ENCODE results near the gene CCM2. TPM values are rescaled to one million over a fixed set of nuclear protein-coding genes. Genes with fewer than 3 reads are reported as not detected.

Gene CCM2
- total and polyA plus RNA-seq, 2 of the 8 experiments (the other 6 are each of a cell fraction or from before 2014, with no cell fraction given) = 31.6 to 41.2 TPM

DNA sequence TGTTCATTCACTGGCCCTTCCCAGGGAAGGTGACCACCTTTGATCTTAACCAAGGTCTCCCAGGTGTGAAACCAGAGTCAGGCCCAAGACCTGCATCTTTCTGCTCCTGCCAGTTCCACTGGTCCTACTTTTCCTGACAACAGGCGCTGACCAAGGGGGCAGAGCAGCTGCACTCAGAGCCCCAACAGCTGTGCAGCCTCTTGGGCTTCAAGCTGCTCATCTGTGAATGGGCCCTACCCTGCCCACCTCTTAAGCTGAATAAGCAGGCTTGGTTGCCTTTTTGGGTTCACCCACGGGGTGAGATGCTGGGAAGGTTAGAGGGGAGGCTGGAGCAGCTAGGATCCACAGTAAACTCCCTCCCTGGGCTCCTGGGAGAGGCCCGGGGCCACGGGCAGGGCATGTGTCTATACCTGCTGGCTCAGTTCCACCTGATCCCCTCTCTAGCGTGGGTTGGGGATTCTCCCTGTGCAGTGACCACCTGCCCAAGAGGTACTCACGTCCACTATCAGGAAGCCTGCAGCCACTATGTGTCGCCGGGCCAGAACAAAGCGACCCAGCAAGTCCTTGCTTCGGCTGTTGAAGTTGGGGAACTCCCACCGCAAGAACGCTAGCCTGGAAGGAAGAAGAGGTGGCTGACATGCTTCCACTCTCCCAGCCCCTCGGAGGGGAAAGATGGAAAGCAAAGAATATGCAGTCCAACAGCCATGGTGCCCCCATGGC is 100.9 kb downstream of the CCM2 start:
- Histone ChIP-seq H4K91ac (replicated peaks; ENCODE audit: insufficient read length, low read length) (no peak overlapping the region), H3K79me1 (ENCODE audit: low read depth, low read length) (peaks cover 3% of the 10 kb centered on the region), H3K4me3 (ENCODE audit: extremely low read depth in 1 of 4, insufficient read depth in 2 of 4, low read depth in 3 of 4, low read length in 4 of 4) (no peak overlapping the region), H3K79me2 (ENCODE audit: control insufficient read depth in 1 of 2, insufficient read depth in 2 of 2, low read length in 2 of 2) (no peaks in the 10 kb centered on the region), H2AFZ (ENCODE audit: low read length) (no peak overlapping the region), H3K27me3 (replicated peaks in 1 of 4; ENCODE audit: control insufficient read depth in 3 of 4, extremely low read depth in 1 of 4, insufficient read depth in 3 of 4, low read length in 3 of 4) (no peaks in the 10 kb centered on the region), H3K23ac (ENCODE audit: insufficient read length) (no peak overlapping the region), H2BK15ac (ENCODE audit: low read length) (no peak overlapping the region), H3K4me2 (ENCODE audit: insufficient read depth in 1 of 2, low read depth in 2 of 2, low read length in 2 of 2) (no peak overlapping the region), H2BK20ac (ENCODE audit: low read length) (no peak overlapping the region), H4K5ac (ENCODE audit: insufficient read length, low read depth, low read length) (no peak overlapping the region), H3K36me3 (ENCODE audit: control insufficient read depth in 2 of 4, insufficient read depth in 4 of 4, low read length in 3 of 4) (peaks cover 49 to 71% (median 64%) of the 10 kb centered on the region in 4 experiments), H2BK12ac (ENCODE audit: low read depth, low read length) (no peak overlapping the region), H2AK5ac (ENCODE audit: low read depth, low read length) (no peak overlapping the region), H4K8ac (ENCODE audit: extremely low read depth, insufficient read depth, low read length) (no peak overlapping the region; the same call in 1 of the 2 replicates), H3K23me2 (ENCODE audit: low read depth, low read length) (no peaks in the 10 kb centered on the region), H2BK120ac (replicated peaks; ENCODE audit: low read depth, low read length) (no peak overlapping the region), H3K27ac (ENCODE audit: low read depth, low read length) (no peak overlapping the region), H3K56ac (replicated peaks; ENCODE audit: insufficient read length, low read depth, low read length) (no peak overlapping the region), H3K9ac (replicated peaks in 1 of 4; ENCODE audit: extremely low read depth in 1 of 4, low read depth in 3 of 4, low read length in 3 of 4) (no peak overlapping the region), H3K18ac (ENCODE audit: extremely low read depth, low read length) (no peak overlapping the region), H3K9me3 (ENCODE audit: insufficient read depth in 2 of 2, low read depth in 1 of 2, low read length in 1 of 2) (no peaks in the 10 kb centered on the region), H4K20me1 (replicated peaks in 1 of 2; ENCODE audit: control insufficient read depth in 1 of 2, insufficient read depth in 2 of 2, low read length in 2 of 2) (peaks cover 10 to 44% of the 10 kb centered on the region in 2 experiments), H2BK5ac (ENCODE audit: low read depth, low read length) (no peak overlapping the region), H3K14ac (ENCODE audit: insufficient read length) (no peak overlapping the region), H3K4ac (replicated peaks; ENCODE audit: insufficient read length, low read depth, low read length) (no peak overlapping the region), H3K4me1 (replicated peaks in 1 of 4; ENCODE audit: control insufficient read depth in 3 of 4, insufficient read depth in 4 of 4, low read length in 3 of 4) (no peaks in the 10 kb centered on the region)
- ChIA-PET CTCF (ENCODE audit: partially characterized antibody) (interaction anchor here (1.1 to 2.7 kb wide), 2 partner anchors 35 to 244 kb away, joined by 3 to 10 read pairs; no protein-coding TSS in a partner anchor), POLR2A (ENCODE audit: partially characterized antibody) (interaction anchor here (1.1 to 3.1 kb wide), 2 partner anchors 10 to 115 kb away, joined by 3 to 30 read pairs; partner anchors contain the start of gene TBRG4)
- WGBS, 2 experiments (ENCODE audit: extremely low coverage in 1 of 2, insufficient coverage in 1 of 2, insufficient read length in 1 of 2, insufficient replicate concordance in 2 of 2, low coverage in 1 of 2, low lambda C conversion rate in 2 of 2, missing lambda C conversion rate in 1 of 2) = 88% methylated on average over 13 of the region's 13 CpGs; no CpG with 5 or more reads in 1 of the 2 experiments
- FAIRE-seq (no peak), DNase-seq (ENCODE audit: low read depth in 1 of 2, low spot score in 2 of 2) (no peak)

Measured in H1 (cell line).